H1 (cell line): ENCODE measurements around the gene MUSTN1. TPM values are rescaled to one million over a fixed set of nuclear protein-coding genes. Genes with fewer than 3 reads are reported as not detected.

Experiments used
- CTCF ChIA-PET: fragments of 300-600 bp; sonication (Branson Sonifier 250); formaldehyde crosslinking; loops from one replicate; lab custom pipeline; 2021; ENCODE audit not compliant: partially characterized antibody; lab: Charles Lee
- POLR2A ChIA-PET: fragments of 300-600 bp; sonication (Branson Sonifier 250); formaldehyde crosslinking; loops from one replicate; lab custom pipeline; 2021; ENCODE audit warnings: inconsistent platforms; ENCODE audit not compliant: partially characterized antibody; lab: Charles Lee
- DNase-seq, 2 experiments: peaks; one replicate each; pipeline versions ENCODE4 v3.0.0 to v3.0.0-alpha.2; 2010 to 2022; ENCODE audit warnings: low spot score in 2 of 2, low read depth in 1 of 2, mixed read lengths in 1 of 2
- FAIRE-seq: peaks from 2 replicates; lab custom pipeline; 2011; peaks lifted over from hg19 to GRCh38; lab: Jason Lieb, UNC
- H2AFZ ChIP-seq: 2 replicates; pipeline ENCODE4 v1.8.1; 2012; ENCODE audit warnings: low read length, inconsistent platforms
- H2AK5ac ChIP-seq: 2 replicates; pipeline ENCODE4 v1.6.1; 2013; ENCODE audit warnings: low read depth, low read length
- H2BK120ac ChIP-seq: replicated peaks from 2 replicates; pipeline ENCODE3; 2013; ENCODE audit warnings: low read depth, low read length, inconsistent platforms
- H2BK12ac ChIP-seq: 2 replicates; pipeline ENCODE4 v1.6.1; 2013; ENCODE audit warnings: low read depth, low read length
- H2BK15ac ChIP-seq: 2 replicates; pipeline ENCODE4 v1.6.1; 2013; ENCODE audit warnings: low read length
- H2BK20ac ChIP-seq: 2 replicates; pipeline ENCODE4 v1.6.1; 2013; ENCODE audit warnings: low read length
- H2BK5ac ChIP-seq: 2 replicates; pipeline ENCODE4 v1.6.1; 2013; ENCODE audit warnings: low read depth, low read length
- H3K14ac ChIP-seq: 2 replicates; pipeline ENCODE4 v1.6.1; 2013; ENCODE audit warnings: inconsistent platforms; ENCODE audit not compliant: insufficient read length
- H3K18ac ChIP-seq: 2 replicates; pipeline ENCODE4 v1.6.1; 2013; ENCODE audit warnings: low read length; ENCODE audit errors: extremely low read depth
- H3K23ac ChIP-seq: 2 replicates; pipeline ENCODE4 v1.6.1; 2013; ENCODE audit warnings: inconsistent platforms; ENCODE audit not compliant: insufficient read length
- H3K23me2 ChIP-seq: 2 replicates; pipeline ENCODE4 v1.6.1; 2013; ENCODE audit warnings: low read depth, low read length
- H3K27ac ChIP-seq: 2 replicates; pipeline ENCODE4 v1.6.1; 2011; ENCODE audit warnings: low read depth, low read length, inconsistent platforms
- H3K27me3 ChIP-seq, 4 experiments: replicated peaks in 1 of 4; 1 replicate in 1 of 4; 2 replicates in 3 of 4; pipeline versions ENCODE4 v1.6.1 to v1.8.1; 2011 to 2013; ENCODE audit warnings: low read length in 3 of 4, mild to moderate bottlenecking in 3 of 4, inconsistent platforms in 2 of 4, mixed read lengths in 2 of 4, moderate library complexity in 1 of 4; ENCODE audit not compliant: control insufficient read depth in 3 of 4, insufficient read depth in 3 of 4; ENCODE audit errors: extremely low read depth in 1 of 4
- H3K36me3 ChIP-seq, 4 experiments: 2 replicates each; pipeline versions ENCODE4 v1.6.1 to v1.8.1; 2011 to 2013; ENCODE audit warnings: mild to moderate bottlenecking in 4 of 4, low read length in 3 of 4, moderate library complexity in 2 of 4, control low read depth in 1 of 4, inconsistent platforms in 1 of 4; ENCODE audit not compliant: insufficient read depth in 4 of 4, control insufficient read depth in 2 of 4
- H3K4ac ChIP-seq: replicated peaks from 2 replicates; pipeline ENCODE3; 2013; ENCODE audit warnings: low read length, low read depth, mixed read lengths, inconsistent platforms; ENCODE audit not compliant: insufficient read length
- H3K4me1 ChIP-seq, 4 experiments: replicated peaks in 1 of 4; 1 replicate in 1 of 4; 2 replicates in 3 of 4; pipeline versions ENCODE4 v1.6.1 to v1.8.1; 2011 to 2013; ENCODE audit warnings: low read length in 3 of 4, inconsistent platforms in 2 of 4, mixed read lengths in 1 of 4; ENCODE audit not compliant: insufficient read depth in 4 of 4, control insufficient read depth in 3 of 4
- H3K4me2 ChIP-seq, 2 experiments: 2 replicates each; pipeline versions ENCODE4 v1.6.1 to v1.8.1; 2011 to 2013; ENCODE audit warnings: low read depth in 2 of 2, low read length in 2 of 2, control low read depth in 1 of 2, inconsistent platforms in 1 of 2, mild to moderate bottlenecking in 1 of 2; ENCODE audit not compliant: insufficient read depth in 1 of 2
- H3K4me3 ChIP-seq, 4 experiments: fragments of 200-600, 300-600 bp in 1 of 4; sonication (generic), shearing (Covaris generic), sonication (Bioruptor Twin) in 1 of 4; 2 replicates each; pipeline versions ENCODE4 v1.5.1 to v1.8.1; 2011 to 2016; ENCODE audit warnings: low read length in 4 of 4, low read depth in 3 of 4, control low read depth in 2 of 4, inconsistent platforms in 2 of 4, mild to moderate bottlenecking in 2 of 4, mixed read lengths in 1 of 4, moderate library complexity in 1 of 4; ENCODE audit not compliant: insufficient read depth in 2 of 4; ENCODE audit errors: extremely low read depth in 1 of 4
- H3K56ac ChIP-seq: replicated peaks from 2 replicates; pipeline ENCODE3; 2013; ENCODE audit warnings: low read depth, mild to moderate bottlenecking, mixed read lengths, low read length, inconsistent platforms; ENCODE audit not compliant: insufficient read length
- H3K79me1 ChIP-seq: 2 replicates; pipeline ENCODE4 v1.6.1; 2013; ENCODE audit warnings: low read depth, low read length, control low read depth
- H3K79me2 ChIP-seq, 2 experiments: 2 replicates each; pipeline versions ENCODE4 v1.6.1 to v1.8.1; 2012 to 2013; ENCODE audit warnings: low read length in 2 of 2, mild to moderate bottlenecking in 2 of 2, inconsistent platforms in 1 of 2; ENCODE audit not compliant: insufficient read depth in 2 of 2, control insufficient read depth in 1 of 2
- H3K9ac ChIP-seq, 4 experiments: replicated peaks in 1 of 4; 1 replicate in 1 of 4; 2 replicates in 3 of 4; pipeline versions ENCODE4 v1.6.1 to v1.8.1; 2011 to 2013; ENCODE audit warnings: low read depth in 3 of 4, low read length in 3 of 4, control low read depth in 2 of 4, mild to moderate bottlenecking in 2 of 4, moderate library complexity in 2 of 4, inconsistent platforms in 1 of 4; ENCODE audit errors: extremely low read depth in 1 of 4
- H3K9me3 ChIP-seq, 2 experiments: 2 replicates each; pipeline versions ENCODE4 v1.6.1 to v1.8.1; 2012 to 2013; ENCODE audit warnings: mild to moderate bottlenecking in 2 of 2, moderate library complexity in 2 of 2, control low read depth in 1 of 2, inconsistent platforms in 1 of 2, low read depth in 1 of 2, low read length in 1 of 2, mixed read lengths in 1 of 2; ENCODE audit not compliant: insufficient read depth in 2 of 2
- H4K20me1 ChIP-seq, 2 experiments: replicated peaks in 1 of 2; 2 replicates each; pipeline versions ENCODE3 to v1.8.1; 2011 to 2013; ENCODE audit warnings: inconsistent platforms in 2 of 2, low read length in 2 of 2, mild to moderate bottlenecking in 1 of 2; ENCODE audit not compliant: insufficient read depth in 2 of 2, control insufficient read depth in 1 of 2
- H4K5ac ChIP-seq: 2 replicates; pipeline ENCODE4 v1.6.1; 2013; ENCODE audit warnings: low read length, low read depth, mixed read lengths, inconsistent platforms; ENCODE audit not compliant: insufficient read length
- H4K8ac ChIP-seq: 2 replicates; pipeline ENCODE4 v1.8.0; 2013; ENCODE audit warnings: mild to moderate bottlenecking, moderate library complexity, low read length, inconsistent platforms; ENCODE audit not compliant: insufficient read depth; ENCODE audit errors: extremely low read depth
- H4K91ac ChIP-seq: replicated peaks from 2 replicates; pipeline ENCODE3; 2013; ENCODE audit warnings: low read length, mixed read lengths, inconsistent platforms; ENCODE audit not compliant: insufficient read length
- ASH2L ChIP-seq: fragments of 200-600, 300-600 bp; sonication (generic); IDR thresholded peaks from one replicate; pipeline ENCODE4 v1.7.1; 2017; ENCODE audit warnings: low read length
- BRCA1 ChIP-seq: IDR thresholded peaks from 2 replicates; pipeline ENCODE4 v1.6.1; 2012; ENCODE audit warnings: low read depth, low read length, improper control_type of control experiment
- CEBPB ChIP-seq: IDR thresholded peaks from 2 replicates; pipeline ENCODE4 v1.6.1; 2012; ENCODE audit warnings: low read depth, low read length
- CTCF ChIP-seq, 3 experiments: IDR thresholded peaks; 1 replicate in 2 of 3; 2 replicates in 1 of 3; pipeline versions ENCODE4 v1.5.1 to v1.6.1; 2011; ENCODE audit warnings: low read length in 3 of 3, mild to moderate bottlenecking in 3 of 3, inconsistent platforms in 2 of 3, low read depth in 1 of 3, moderate library complexity in 1 of 3; ENCODE audit not compliant: insufficient read depth in 1 of 3; ENCODE audit errors: control extremely low read depth in 1 of 3
- KDM4A ChIP-seq: IDR thresholded peaks from one replicate; pipeline ENCODE4 v1.7.1; 2012; ENCODE audit warnings: low read depth, mild to moderate bottlenecking, moderate library complexity, low read length, inconsistent platforms; ENCODE audit not compliant: severe bottlenecking
- RAD21 ChIP-seq, 2 experiments: IDR thresholded peaks in 1 of 2; conservative IDR thresholded peaks in 1 of 2; 2 replicates each; pipeline ENCODE4 v1.6.1; 2011; ENCODE audit warnings: low read depth in 2 of 2, low read length in 2 of 2, improper control_type of control experiment in 1 of 2, inconsistent platforms in 1 of 2, mild to moderate bottlenecking in 1 of 2, moderate library complexity in 1 of 2
- SIX5 ChIP-seq: IDR thresholded peaks from 2 replicates; pipeline ENCODE4 v1.6.1; 2011; ENCODE audit warnings: mild to moderate bottlenecking, low read depth, low read length
- SP1 ChIP-seq: IDR thresholded peaks from 2 replicates; pipeline ENCODE4 v1.6.1; 2011; ENCODE audit warnings: low read depth, low read length
- TEAD4 ChIP-seq: IDR thresholded peaks from 2 replicates; pipeline ENCODE4 v1.6.1; 2012; ENCODE audit warnings: low read depth, low read length, inconsistent platforms, mixed read lengths
- YY1 ChIP-seq: IDR thresholded peaks from 2 replicates; pipeline ENCODE4 v1.6.1; 2011; ENCODE audit warnings: low read depth, mild to moderate bottlenecking, low read length
- ZNF274 ChIP-seq: IDR thresholded peaks from 2 replicates; pipeline ENCODE4 v1.7.0; 2012; ENCODE audit warnings: low read length, borderline replicate concordance; ENCODE audit errors: extremely low read depth
- WGBS, 2 experiments: shearing (Covaris generic) in 1 of 2; methylation state at CpG; one replicate each; pipeline versions ENCODE4 v1.1.6 to v1.1.7; 2013 to 2015; ENCODE audit warnings: low lambda C conversion rate in 2 of 2, mixed read lengths in 2 of 2, inconsistent platforms in 1 of 2, low coverage in 1 of 2, missing lambda C conversion rate in 1 of 2; ENCODE audit not compliant: insufficient replicate concordance in 2 of 2, insufficient coverage in 1 of 2, insufficient read length in 1 of 2; ENCODE audit errors: extremely low coverage in 1 of 2, missing lambda C conversion rate in 1 of 2; 5-methylcytosine and 5-hydroxymethylcytosine counted together
- polyA plus RNA-seq, 7 experiments: library from polyadenylated mRNA; depleted of rRNA in 3 of 7; stranded (reverse) in 5 of 7; unstranded in 2 of 7; fragments of >200 nt in 5 of 7; fragments of 200-250 nt in 2 of 7; gene quantifications; 1 replicate in 5 of 7; 2 replicates in 1 of 7; 4 replicates in 1 of 7; pipeline versions ENCODE4 v1.2.1 to v1.2.3, GENCODE V29; 2011 to 2013; ENCODE audit warnings: missing spikeins in 2 of 7, mixed read lengths in 2 of 7
- total RNA-seq: library from RNA; stranded (reverse); fragmentation: NEBNext Ultra II Directional; extraction: Animal tissue kit (Norgen Biotek cat#: 25700); gene quantifications from 2 replicates; pipeline ENCODE4 v1.2.1, GENCODE V29; 2021

Gene MUSTN1
- total and polyA plus RNA-seq, 2 of the 8 experiments (the other 6 are each of a cell fraction or from before 2014, with no cell fraction given): 1.1 to 2.4 TPM

GRCh38 chr3:52824037-52824436 lies 10.8 kb downstream of the MUSTN1 start:
- H3K14ac ChIP-seq: no peak overlapping the region
- H4K20me1 ChIP-seq: no peaks in the 10 kb centered on the region
- no peak overlapping the region for H3K27ac ChIP-seq
- H2BK20ac ChIP-seq: no peak overlapping the region
- H2AFZ ChIP-seq: no peak overlapping the region
- DNase-seq (no peak), FAIRE-seq (no peak)
- H4K5ac ChIP-seq: no peak overlapping the region
- H3K4me2 ChIP-seq: no peak overlapping the region
- no peaks in the 10 kb centered on the region for H3K79me2 ChIP-seq
- no peak overlapping the region for H3K56ac ChIP-seq
- no peak overlapping the region for H2BK12ac ChIP-seq
- H2BK120ac ChIP-seq: no peak overlapping the region
- H2BK5ac ChIP-seq: no peak overlapping the region
- no peak overlapping the region for H4K8ac ChIP-seq
- no peaks in the 10 kb centered on the region for H3K23me2 ChIP-seq
- no peak overlapping the region for H3K4me3 ChIP-seq
- H3K9ac ChIP-seq: no peak overlapping the region
- peaks cover 0 to 7% (median 3%) of the 10 kb centered on the region in 4 experiments; a peak in 2 of 7 replicates for H3K4me1 ChIP-seq
- no peaks in the 10 kb centered on the region for H3K27me3 ChIP-seq
- TF ChIP-seq CEBPB (no peak), ZNF274 (no peak), SP1 (no peak), TEAD4 (no peak), YY1 (no peak), KDM4A (no peak), SIX5 (no peak), CTCF (IDR thresholded peaks at IDR 0.05; ENCODE audit: control extremely low read depth in 1 of 3, insufficient read depth in 1 of 3, low read depth in 1 of 3, low read length in 3 of 3) (no peak), BRCA1 (no peak), RAD21 (IDR thresholded peaks at IDR 0.05 in 1 of 2, conservative IDR thresholded peaks at IDR 0.05 in 1 of 2; ENCODE audit: low read depth in 2 of 2, low read length in 2 of 2) (no peak), ASH2L (no peak)
- H4K91ac ChIP-seq: no peak overlapping the region
- no peaks in the 10 kb centered on the region for H3K9me3 ChIP-seq
- no peaks in the 10 kb centered on the region for H3K36me3 ChIP-seq
- H2BK15ac ChIP-seq: no peak overlapping the region
- H3K23ac ChIP-seq: no peak overlapping the region
- no peak overlapping the region for H3K18ac ChIP-seq
- WGBS, 2 experiments: 87% methylated on average over 9 of the region's 10 CpGs; no CpG with 5 or more reads in 1 of the 2 experiments
- no peak overlapping the region for H3K4ac ChIP-seq
- no peaks in the 10 kb centered on the region for H3K79me1 ChIP-seq
- H2AK5ac ChIP-seq: no peak overlapping the region
- ChIA-PET CTCF (interaction anchor here (0.6 to 7.5 kb wide), 3 partner anchors 12 to 1162 kb away, joined by 3 to 73 read pairs (median 7); partner anchors contain the start of gene MUSTN1), POLR2A (interaction anchor here (0.9 kb wide), 1 partner anchor 137 kb away, joined by 3 read pairs; no protein-coding TSS in a partner anchor)
